ENCODE data around the gene GRIA3. TPM values are rescaled to one million over a fixed set of nuclear protein-coding genes. Genes with fewer than 3 reads are reported as not detected.

GRIA3 gene
- total RNA-seq, 1 experiment from 2014 or later: 3.8 TPM

DNA sequence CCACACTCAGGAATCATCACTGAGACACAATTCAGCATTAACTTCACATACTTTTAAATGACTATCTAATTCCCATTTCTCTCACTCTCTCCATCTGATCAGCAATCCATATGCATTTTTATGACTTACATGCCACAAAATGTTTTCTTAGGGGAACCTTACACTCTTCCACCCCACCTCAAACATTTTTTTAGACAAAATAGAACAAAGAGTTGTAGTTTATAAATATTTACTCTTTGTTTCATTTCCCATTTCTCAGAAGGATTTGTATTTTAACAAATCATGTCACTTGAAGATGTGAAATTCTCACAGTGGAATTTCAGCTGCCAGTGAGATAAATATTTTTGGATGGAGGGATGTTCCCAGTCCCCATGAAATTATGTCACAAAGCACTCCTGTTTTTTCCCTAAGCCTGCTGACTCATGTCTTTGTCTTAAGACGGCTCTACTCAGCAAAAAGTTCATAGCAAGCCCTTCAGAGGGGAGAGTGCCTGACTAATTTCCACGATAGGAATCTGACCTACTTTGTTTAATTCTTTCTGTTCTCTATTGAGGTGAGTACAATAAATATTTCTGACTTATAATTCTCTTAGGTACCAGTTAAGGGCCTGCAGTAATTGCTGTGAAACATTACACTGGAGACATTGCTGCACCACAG lies 291.1 kb downstream of the GRIA3 start:
- Mint-ChIP-seq H3K36me3 (no peaks in the 10 kb centered on the region), H3K4me1 (no peaks in the 10 kb centered on the region), H3K4me3 (no peak overlapping the region), H3K27me3 (ENCODE audit: low read depth) (no peaks in the 10 kb centered on the region), H3K9me3 (no peaks in the 10 kb centered on the region), H3K27ac (no peak overlapping the region)
- POLR2A ChIA-PET: no interaction called here
- CTCF ChIA-PET: no interaction called here
- ATAC-seq (no peak), DNase-seq (ENCODE audit: low spot score) (no peak)
- TF ChIP-seq E2F1 (CRISPR knock-in tag; IDR thresholded peaks at IDR 0.05) (no peak), SOX15 (CRISPR knock-in tag; IDR thresholded peaks at IDR 0.05) (no peak), IRF1 (CRISPR knock-in tag; IDR thresholded peaks at IDR 0.05) (no peak), OVOL2 (CRISPR knock-in tag; IDR thresholded peaks at IDR 0.05; ENCODE audit: borderline replicate concordance) (no peak), ZNF671 (CRISPR knock-in tag; IDR thresholded peaks at IDR 0.05) (no peak), IRF2 (CRISPR knock-in tag; IDR thresholded peaks at IDR 0.05; ENCODE audit: borderline replicate concordance, low read depth) (no peak), E2F4 (CRISPR knock-in tag; IDR thresholded peaks at IDR 0.05; ENCODE audit: borderline replicate concordance, low read depth) (no peak), ETV6 (CRISPR knock-in tag; IDR thresholded peaks at IDR 0.05) (no peak), E2F5 (CRISPR knock-in tag; IDR thresholded peaks at IDR 0.05) (no peak)
- TF ChIP-seq, protein P1, sequence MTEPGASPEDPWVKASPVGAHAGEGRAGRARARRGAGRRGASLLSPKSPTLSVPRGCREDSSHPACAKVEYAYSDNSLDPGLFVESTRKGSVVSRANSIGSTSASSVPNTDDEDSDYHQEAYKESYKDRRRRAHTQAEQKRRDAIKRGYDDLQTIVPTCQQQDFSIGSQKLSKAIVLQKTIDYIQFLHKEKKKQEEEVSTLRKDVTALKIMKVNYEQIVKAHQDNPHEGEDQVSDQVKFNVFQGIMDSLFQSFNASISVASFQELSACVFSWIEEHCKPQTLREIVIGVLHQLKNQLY (CRISPR knock-in tag; IDR thresholded peaks at IDR 0.05): no peak
- TF ChIP-seq, protein P2, sequence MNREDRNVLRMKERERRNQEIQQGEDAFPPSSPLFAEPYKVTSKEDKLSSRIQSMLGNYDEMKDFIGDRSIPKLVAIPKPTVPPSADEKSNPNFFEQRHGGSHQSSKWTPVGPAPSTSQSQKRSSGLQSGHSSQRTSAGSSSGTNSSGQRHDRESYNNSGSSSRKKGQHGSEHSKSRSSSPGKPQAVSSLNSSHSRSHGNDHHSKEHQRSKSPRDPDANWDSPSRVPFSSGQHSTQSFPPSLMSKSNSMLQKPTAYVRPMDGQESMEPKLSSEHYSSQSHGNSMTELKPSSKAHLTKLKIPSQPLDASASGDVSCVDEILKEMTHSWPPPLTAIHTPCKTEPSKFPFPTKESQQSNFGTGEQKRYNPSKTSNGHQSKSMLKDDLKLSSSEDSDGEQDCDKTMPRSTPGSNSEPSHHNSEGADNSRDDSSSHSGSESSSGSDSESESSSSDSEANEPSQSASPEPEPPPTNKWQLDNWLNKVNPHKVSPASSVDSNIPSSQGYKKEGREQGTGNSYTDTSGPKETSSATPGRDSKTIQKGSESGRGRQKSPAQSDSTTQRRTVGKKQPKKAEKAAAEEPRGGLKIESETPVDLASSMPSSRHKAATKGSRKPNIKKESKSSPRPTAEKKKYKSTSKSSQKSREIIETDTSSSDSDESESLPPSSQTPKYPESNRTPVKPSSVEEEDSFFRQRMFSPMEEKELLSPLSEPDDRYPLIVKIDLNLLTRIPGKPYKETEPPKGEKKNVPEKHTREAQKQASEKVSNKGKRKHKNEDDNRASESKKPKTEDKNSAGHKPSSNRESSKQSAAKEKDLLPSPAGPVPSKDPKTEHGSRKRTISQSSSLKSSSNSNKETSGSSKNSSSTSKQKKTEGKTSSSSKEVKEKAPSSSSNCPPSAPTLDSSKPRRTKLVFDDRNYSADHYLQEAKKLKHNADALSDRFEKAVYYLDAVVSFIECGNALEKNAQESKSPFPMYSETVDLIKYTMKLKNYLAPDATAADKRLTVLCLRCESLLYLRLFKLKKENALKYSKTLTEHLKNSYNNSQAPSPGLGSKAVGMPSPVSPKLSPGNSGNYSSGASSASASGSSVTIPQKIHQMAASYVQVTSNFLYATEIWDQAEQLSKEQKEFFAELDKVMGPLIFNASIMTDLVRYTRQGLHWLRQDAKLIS (CRISPR knock-in tag; IDR thresholded peaks at IDR 0.05; ENCODE audit: borderline replicate concordance): no peak

DNA sequence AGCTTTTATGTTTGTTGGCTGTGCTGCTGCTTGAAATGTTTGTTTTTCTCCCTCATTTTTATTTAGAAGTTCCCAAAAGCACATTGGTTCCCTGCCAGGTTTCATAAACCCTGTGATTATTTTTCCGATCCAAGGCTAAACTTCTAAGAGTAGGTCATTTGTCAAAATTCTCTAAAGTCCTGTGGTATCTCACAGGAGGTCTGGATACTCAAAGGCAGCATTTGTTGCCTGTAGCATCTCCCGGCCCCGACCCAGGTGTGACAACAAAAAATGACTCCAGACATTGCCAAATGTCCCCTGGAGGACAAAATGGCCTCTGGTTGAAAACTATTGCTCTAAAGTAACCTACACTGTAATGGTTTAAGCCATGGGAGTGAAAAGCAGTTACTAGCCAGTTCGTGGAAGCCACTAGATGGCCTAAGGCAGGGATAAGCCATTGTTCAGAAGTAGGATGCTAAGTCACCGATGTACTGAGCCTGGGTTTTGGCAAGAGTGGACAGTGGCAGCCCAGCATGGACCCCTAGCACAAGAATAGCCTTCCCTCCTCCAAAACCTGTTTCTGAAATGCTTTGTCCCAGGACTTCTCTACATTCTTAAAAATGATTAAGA lies 292.6 kb downstream of the GRIA3 start:
- no peaks in the 10 kb centered on the region for H3K27me3 Mint-ChIP-seq (ENCODE audit: low read depth)
- no peaks in the 10 kb centered on the region for H3K4me1 Mint-ChIP-seq
- DNase-seq (ENCODE audit: low spot score) (no peak), ATAC-seq (peak; percentile 59)
- H3K27ac Mint-ChIP-seq: no peak overlapping the region
- no peaks in the 10 kb centered on the region for H3K9me3 Mint-ChIP-seq
- no peaks in the 10 kb centered on the region for H3K36me3 Mint-ChIP-seq
- CTCF ChIA-PET: no interaction called here
- H3K4me3 Mint-ChIP-seq: no peak overlapping the region
- POLR2A ChIA-PET: no interaction called here
- TF ChIP-seq, protein P3, sequence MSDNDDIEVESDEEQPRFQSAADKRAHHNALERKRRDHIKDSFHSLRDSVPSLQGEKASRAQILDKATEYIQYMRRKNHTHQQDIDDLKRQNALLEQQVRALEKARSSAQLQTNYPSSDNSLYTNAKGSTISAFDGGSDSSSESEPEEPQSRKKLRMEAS (CRISPR knock-in tag; IDR thresholded peaks at IDR 0.05): no peak
- TF ChIP-seq, protein P4, sequence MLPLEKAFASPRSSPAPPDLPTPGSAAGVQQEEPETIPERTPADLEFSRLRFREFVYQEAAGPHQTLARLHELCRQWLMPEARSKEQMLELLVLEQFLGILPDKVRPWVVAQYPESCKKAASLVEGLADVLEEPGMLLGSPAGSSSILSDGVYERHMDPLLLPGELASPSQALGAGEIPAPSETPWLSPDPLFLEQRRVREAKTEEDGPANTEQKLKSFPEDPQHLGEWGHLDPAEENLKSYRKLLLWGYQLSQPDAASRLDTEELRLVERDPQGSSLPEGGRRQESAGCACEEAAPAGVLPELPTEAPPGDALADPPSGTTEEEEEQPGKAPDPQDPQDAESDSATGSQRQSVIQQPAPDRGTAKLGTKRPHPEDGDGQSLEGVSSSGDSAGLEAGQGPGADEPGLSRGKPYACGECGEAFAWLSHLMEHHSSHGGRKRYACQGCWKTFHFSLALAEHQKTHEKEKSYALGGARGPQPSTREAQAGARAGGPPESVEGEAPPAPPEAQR (CRISPR knock-in tag; IDR thresholded peaks at IDR 0.05): no peak
- no peak for TF ChIP-seq JAZF1 (CRISPR knock-in tag; IDR thresholded peaks at IDR 0.05)
- TF ChIP-seq, protein P5, sequence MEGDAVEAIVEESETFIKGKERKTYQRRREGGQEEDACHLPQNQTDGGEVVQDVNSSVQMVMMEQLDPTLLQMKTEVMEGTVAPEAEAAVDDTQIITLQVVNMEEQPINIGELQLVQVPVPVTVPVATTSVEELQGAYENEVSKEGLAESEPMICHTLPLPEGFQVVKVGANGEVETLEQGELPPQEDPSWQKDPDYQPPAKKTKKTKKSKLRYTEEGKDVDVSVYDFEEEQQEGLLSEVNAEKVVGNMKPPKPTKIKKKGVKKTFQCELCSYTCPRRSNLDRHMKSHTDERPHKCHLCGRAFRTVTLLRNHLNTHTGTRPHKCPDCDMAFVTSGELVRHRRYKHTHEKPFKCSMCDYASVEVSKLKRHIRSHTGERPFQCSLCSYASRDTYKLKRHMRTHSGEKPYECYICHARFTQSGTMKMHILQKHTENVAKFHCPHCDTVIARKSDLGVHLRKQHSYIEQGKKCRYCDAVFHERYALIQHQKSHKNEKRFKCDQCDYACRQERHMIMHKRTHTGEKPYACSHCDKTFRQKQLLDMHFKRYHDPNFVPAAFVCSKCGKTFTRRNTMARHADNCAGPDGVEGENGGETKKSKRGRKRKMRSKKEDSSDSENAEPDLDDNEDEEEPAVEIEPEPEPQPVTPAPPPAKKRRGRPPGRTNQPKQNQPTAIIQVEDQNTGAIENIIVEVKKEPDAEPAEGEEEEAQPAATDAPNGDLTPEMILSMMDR (IDR thresholded peaks at IDR 0.05): no peak
- TF ChIP-seq, protein P6, sequence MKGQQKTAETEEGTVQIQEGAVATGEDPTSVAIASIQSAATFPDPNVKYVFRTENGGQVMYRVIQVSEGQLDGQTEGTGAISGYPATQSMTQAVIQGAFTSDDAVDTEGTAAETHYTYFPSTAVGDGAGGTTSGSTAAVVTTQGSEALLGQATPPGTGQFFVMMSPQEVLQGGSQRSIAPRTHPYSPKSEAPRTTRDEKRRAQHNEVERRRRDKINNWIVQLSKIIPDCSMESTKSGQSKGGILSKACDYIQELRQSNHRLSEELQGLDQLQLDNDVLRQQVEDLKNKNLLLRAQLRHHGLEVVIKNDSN (CRISPR knock-in tag; IDR thresholded peaks at IDR 0.05): no peak
- TF ChIP-seq RORB (CRISPR knock-in tag; IDR thresholded peaks at IDR 0.05): no peak
- TF ChIP-seq, protein P1 (CRISPR knock-in tag; IDR thresholded peaks at IDR 0.05): no peak
- no peak for TF ChIP-seq E2F5 (CRISPR knock-in tag; IDR thresholded peaks at IDR 0.05)
